H1 (cell line): ENCODE data around the gene SMC3. TPM values are rescaled to one million over a fixed set of nuclear protein-coding genes. Genes with fewer than 3 reads are reported as not detected.

Experiments
- HDAC2 ChIP-seq, 2 experiments: fragments of 300-600 bp in 1 of 2; sonication (generic) in 1 of 2; IDR thresholded peaks; 2 replicates each; pipeline ENCODE4 v1.6.1; 2011 to 2012; ENCODE audit warnings: low read depth in 2 of 2, low read length in 2 of 2, mild to moderate bottlenecking in 2 of 2, moderate library complexity in 2 of 2, borderline replicate concordance in 1 of 2, inconsistent platforms in 1 of 2
- KDM4A ChIP-seq: IDR thresholded peaks from one replicate; pipeline ENCODE4 v1.7.1; 2012; ENCODE audit warnings: low read depth, mild to moderate bottlenecking, moderate library complexity, low read length, inconsistent platforms; ENCODE audit not compliant: severe bottlenecking
- POLR2AphosphoS5 ChIP-seq: IDR thresholded peaks from 2 replicates; pipeline ENCODE4 v1.6.1; 2011; ENCODE audit warnings: low read depth, low read length
- POU5F1 ChIP-seq: IDR thresholded peaks from 2 replicates; pipeline ENCODE4 v1.6.1; 2011; ENCODE audit warnings: low read depth, mild to moderate bottlenecking, low read length, moderate library complexity
- SP4 ChIP-seq: IDR thresholded peaks from 2 replicates; pipeline ENCODE4 v1.6.1; 2012; ENCODE audit warnings: low read length, inconsistent platforms
- TAF7 ChIP-seq: optimal IDR thresholded peaks from 2 replicates; pipeline ENCODE3; 2011; ENCODE audit warnings: low read depth, mild to moderate bottlenecking, inconsistent platforms, low read length, moderate library complexity, borderline replicate concordance
- polyA plus RNA-seq, 7 experiments: library from polyadenylated mRNA; depleted of rRNA in 3 of 7; stranded (reverse) in 5 of 7; unstranded in 2 of 7; fragments of >200 nt in 5 of 7; fragments of 200-250 nt in 2 of 7; gene quantifications; 1 replicate in 5 of 7; 2 replicates in 1 of 7; 4 replicates in 1 of 7; pipeline versions ENCODE4 v1.2.1 to v1.2.3, GENCODE V29; 2011 to 2013; ENCODE audit warnings: missing spikeins in 2 of 7, mixed read lengths in 2 of 7
- total RNA-seq: library from RNA; stranded (reverse); fragmentation: NEBNext Ultra II Directional; extraction: Animal tissue kit (Norgen Biotek cat#: 25700); gene quantifications from 2 replicates; pipeline ENCODE4 v1.2.1, GENCODE V29; 2021
- TF ChIP-seq, protein P1 (sequence below): fragments of 300-600 bp; sonication (generic); IDR thresholded peaks from 2 replicates; pipeline ENCODE4 v1.7.1; 2012; ENCODE audit warnings: low read length, moderate library complexity, mild to moderate bottlenecking, inconsistent platforms; ENCODE audit not compliant: insufficient replicate concordance
- TF ChIP-seq, protein P2 (sequence below): IDR thresholded peaks from 2 replicates; pipeline ENCODE4 v1.6.1; 2011; ENCODE audit warnings: low read depth, mild to moderate bottlenecking, low read length; ENCODE audit not compliant: insufficient read depth
- TF ChIP-seq, protein P3 (sequence below): IDR thresholded peaks from 2 replicates; pipeline ENCODE4 v1.6.1; 2012; ENCODE audit warnings: inconsistent platforms

The SMC3 gene
- total and polyA plus RNA-seq, 2 of the 8 experiments (the other 6 are each of a cell fraction or from before 2014, with no cell fraction given), result 12.7 to 93.4 TPM

DNA sequence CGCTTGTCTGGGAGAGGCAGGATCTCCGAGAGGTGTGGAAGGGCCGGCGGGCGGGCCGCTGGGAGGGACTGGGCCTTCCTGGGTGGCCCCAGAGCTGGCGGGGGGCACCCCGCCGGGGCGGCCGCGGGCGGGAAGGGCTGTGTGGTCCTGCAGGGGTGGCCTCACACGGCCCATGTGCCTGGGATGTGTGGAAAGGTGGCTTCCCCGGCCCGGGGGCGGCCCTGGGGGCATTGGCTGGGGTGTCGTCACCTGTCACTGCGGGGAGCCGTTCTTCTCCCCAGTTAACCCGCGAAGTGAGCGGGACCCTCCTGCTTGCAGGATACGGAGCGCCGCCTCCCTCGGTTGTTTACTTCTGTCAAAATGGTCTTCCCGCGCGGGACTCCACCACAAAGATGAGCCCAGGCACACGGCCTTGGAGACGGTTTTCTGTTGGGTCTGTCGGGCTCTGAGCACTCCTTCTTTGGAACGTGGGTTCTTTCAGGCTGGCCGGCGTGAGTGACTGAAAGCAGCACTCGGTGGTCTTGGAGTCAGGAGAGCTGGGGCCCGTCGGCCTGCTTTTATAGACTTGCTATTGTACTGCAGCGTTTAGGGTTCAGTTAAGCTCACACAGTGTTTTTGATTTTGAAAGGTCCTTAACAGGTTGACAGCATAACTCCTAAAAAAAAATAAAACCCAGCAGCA, 700 bp downstream of the SMC3 start (continued):
- TF ChIP-seq, protein P1, sequence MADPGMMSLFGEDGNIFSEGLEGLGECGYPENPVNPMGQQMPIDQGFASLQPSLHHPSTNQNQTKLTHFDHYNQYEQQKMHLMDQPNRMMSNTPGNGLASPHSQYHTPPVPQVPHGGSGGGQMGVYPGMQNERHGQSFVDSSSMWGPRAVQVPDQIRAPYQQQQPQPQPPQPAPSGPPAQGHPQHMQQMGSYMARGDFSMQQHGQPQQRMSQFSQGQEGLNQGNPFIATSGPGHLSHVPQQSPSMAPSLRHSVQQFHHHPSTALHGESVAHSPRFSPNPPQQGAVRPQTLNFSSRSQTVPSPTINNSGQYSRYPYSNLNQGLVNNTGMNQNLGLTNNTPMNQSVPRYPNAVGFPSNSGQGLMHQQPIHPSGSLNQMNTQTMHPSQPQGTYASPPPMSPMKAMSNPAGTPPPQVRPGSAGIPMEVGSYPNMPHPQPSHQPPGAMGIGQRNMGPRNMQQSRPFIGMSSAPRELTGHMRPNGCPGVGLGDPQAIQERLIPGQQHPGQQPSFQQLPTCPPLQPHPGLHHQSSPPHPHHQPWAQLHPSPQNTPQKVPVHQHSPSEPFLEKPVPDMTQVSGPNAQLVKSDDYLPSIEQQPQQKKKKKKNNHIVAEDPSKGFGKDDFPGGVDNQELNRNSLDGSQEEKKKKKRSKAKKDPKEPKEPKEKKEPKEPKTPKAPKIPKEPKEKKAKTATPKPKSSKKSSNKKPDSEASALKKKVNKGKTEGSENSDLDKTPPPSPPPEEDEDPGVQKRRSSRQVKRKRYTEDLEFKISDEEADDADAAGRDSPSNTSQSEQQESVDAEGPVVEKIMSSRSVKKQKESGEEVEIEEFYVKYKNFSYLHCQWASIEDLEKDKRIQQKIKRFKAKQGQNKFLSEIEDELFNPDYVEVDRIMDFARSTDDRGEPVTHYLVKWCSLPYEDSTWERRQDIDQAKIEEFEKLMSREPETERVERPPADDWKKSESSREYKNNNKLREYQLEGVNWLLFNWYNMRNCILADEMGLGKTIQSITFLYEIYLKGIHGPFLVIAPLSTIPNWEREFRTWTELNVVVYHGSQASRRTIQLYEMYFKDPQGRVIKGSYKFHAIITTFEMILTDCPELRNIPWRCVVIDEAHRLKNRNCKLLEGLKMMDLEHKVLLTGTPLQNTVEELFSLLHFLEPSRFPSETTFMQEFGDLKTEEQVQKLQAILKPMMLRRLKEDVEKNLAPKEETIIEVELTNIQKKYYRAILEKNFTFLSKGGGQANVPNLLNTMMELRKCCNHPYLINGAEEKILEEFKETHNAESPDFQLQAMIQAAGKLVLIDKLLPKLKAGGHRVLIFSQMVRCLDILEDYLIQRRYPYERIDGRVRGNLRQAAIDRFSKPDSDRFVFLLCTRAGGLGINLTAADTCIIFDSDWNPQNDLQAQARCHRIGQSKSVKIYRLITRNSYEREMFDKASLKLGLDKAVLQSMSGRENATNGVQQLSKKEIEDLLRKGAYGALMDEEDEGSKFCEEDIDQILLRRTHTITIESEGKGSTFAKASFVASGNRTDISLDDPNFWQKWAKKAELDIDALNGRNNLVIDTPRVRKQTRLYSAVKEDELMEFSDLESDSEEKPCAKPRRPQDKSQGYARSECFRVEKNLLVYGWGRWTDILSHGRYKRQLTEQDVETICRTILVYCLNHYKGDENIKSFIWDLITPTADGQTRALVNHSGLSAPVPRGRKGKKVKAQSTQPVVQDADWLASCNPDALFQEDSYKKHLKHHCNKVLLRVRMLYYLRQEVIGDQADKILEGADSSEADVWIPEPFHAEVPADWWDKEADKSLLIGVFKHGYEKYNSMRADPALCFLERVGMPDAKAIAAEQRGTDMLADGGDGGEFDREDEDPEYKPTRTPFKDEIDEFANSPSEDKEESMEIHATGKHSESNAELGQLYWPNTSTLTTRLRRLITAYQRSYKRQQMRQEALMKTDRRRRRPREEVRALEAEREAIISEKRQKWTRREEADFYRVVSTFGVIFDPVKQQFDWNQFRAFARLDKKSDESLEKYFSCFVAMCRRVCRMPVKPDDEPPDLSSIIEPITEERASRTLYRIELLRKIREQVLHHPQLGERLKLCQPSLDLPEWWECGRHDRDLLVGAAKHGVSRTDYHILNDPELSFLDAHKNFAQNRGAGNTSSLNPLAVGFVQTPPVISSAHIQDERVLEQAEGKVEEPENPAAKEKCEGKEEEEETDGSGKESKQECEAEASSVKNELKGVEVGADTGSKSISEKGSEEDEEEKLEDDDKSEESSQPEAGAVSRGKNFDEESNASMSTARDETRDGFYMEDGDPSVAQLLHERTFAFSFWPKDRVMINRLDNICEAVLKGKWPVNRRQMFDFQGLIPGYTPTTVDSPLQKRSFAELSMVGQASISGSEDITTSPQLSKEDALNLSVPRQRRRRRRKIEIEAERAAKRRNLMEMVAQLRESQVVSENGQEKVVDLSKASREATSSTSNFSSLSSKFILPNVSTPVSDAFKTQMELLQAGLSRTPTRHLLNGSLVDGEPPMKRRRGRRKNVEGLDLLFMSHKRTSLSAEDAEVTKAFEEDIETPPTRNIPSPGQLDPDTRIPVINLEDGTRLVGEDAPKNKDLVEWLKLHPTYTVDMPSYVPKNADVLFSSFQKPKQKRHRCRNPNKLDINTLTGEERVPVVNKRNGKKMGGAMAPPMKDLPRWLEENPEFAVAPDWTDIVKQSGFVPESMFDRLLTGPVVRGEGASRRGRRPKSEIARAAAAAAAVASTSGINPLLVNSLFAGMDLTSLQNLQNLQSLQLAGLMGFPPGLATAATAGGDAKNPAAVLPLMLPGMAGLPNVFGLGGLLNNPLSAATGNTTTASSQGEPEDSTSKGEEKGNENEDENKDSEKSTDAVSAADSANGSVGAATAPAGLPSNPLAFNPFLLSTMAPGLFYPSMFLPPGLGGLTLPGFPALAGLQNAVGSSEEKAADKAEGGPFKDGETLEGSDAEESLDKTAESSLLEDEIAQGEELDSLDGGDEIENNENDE, result no peak
- peak; percentile 4 for TF ChIP-seq KDM4A
- TF ChIP-seq POLR2AphosphoS5, result no peak
- peak in 1 of 2 experiments; percentile 71; a peak in 1 of 4 replicates for TF ChIP-seq HDAC2 (IDR thresholded peaks at IDR 0.05; ENCODE audit: borderline replicate concordance in 1 of 2, low read depth in 2 of 2, low read length in 2 of 2)
- TF ChIP-seq, protein P2, sequence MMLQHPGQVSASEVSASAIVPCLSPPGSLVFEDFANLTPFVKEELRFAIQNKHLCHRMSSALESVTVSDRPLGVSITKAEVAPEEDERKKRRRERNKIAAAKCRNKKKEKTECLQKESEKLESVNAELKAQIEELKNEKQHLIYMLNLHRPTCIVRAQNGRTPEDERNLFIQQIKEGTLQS, result no peak
- TF ChIP-seq, protein P3, sequence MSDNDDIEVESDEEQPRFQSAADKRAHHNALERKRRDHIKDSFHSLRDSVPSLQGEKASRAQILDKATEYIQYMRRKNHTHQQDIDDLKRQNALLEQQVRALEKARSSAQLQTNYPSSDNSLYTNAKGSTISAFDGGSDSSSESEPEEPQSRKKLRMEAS, result peak; percentile 44; the same call in 1 of the 2 replicates
- no peak for TF ChIP-seq TAF7
- TF ChIP-seq SP4, result no peak
- no peak for TF ChIP-seq POU5F1
